Measurements from ENCODE around the gene AXL. TPM values are rescaled to one million over a fixed set of nuclear protein-coding genes. Genes with fewer than 3 reads are reported as not detected.

The AXL gene
- total RNA-seq, 1 donor from 2014 or later: 5.5 TPM

DNA sequence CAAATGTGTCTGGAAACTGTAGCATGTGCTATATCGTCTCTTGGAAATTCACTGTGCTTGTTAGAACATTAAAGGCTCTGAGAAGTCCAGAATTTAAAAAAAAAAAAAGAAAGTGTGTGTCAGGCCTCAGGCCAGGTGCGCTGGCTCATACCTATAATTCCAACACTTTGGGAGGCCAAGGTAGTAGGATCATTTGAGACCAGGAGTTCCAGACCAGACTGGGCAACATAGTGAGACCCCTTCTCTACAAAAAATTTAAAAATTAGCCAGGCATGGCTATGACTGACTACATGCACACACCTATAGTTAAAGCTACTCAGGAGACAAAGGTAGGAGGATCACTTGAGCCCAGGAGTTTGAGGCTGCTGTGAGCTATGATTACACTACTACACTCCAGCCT is 50.0 kb downstream of the AXL start:
- peaks cover 3% of the 10 kb centered on the region for H3K27me3 Mint-ChIP-seq (ENCODE audit: unreplicated experiment)
- TF ChIP-seq, protein P1, sequence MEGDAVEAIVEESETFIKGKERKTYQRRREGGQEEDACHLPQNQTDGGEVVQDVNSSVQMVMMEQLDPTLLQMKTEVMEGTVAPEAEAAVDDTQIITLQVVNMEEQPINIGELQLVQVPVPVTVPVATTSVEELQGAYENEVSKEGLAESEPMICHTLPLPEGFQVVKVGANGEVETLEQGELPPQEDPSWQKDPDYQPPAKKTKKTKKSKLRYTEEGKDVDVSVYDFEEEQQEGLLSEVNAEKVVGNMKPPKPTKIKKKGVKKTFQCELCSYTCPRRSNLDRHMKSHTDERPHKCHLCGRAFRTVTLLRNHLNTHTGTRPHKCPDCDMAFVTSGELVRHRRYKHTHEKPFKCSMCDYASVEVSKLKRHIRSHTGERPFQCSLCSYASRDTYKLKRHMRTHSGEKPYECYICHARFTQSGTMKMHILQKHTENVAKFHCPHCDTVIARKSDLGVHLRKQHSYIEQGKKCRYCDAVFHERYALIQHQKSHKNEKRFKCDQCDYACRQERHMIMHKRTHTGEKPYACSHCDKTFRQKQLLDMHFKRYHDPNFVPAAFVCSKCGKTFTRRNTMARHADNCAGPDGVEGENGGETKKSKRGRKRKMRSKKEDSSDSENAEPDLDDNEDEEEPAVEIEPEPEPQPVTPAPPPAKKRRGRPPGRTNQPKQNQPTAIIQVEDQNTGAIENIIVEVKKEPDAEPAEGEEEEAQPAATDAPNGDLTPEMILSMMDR (IDR thresholded peaks at IDR 0.05; ENCODE audit: unreplicated experiment): no peak

DNA sequence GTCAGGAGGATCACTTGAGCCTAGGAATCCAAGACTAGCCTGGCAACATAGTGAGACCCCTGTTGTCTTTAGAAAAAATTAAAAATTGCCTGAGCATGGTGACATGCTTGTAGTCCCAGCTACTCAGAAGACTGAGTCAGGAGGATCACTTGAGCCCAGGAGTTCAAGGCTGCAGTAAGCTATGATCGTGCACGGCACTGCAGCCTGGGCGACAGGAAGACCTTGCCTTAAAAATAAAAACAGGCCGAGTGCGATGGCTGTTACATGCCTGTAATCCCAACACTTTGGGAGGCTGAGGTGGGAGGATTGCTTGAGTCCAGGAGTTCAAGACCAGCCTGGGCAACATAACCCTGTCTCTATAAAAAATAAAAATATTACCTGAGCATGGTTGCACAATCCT is 50.5 kb downstream of the AXL start:
- H3K4me3 Mint-ChIP-seq (ENCODE audit: unreplicated experiment): no peak overlapping the region
- H3K27me3 Mint-ChIP-seq (ENCODE audit: unreplicated experiment): peaks cover 2% of the 10 kb centered on the region
- peaks cover 64% of the 10 kb centered on the region for H3K4me1 Mint-ChIP-seq (ENCODE audit: unreplicated experiment)
- TF ChIP-seq, protein P1 (IDR thresholded peaks at IDR 0.05; ENCODE audit: unreplicated experiment): no peak
- no peaks in the 10 kb centered on the region for H3K9me3 Mint-ChIP-seq (ENCODE audit: unreplicated experiment)
- no peak overlapping the region for H3K27ac Mint-ChIP-seq (ENCODE audit: unreplicated experiment)
- H3K36me3 Mint-ChIP-seq (ENCODE audit: low read depth, unreplicated experiment): peaks cover 64% of the 10 kb centered on the region
- DNase-seq (ENCODE audit: low spot score): no peak

More for the DNA sequence above, 50.0 kb downstream of the AXL start:
- Mint-ChIP-seq H3K4me1 (ENCODE audit: unreplicated experiment) (peaks cover 58% of the 10 kb centered on the region), H3K4me3 (ENCODE audit: unreplicated experiment) (no peak overlapping the region), H3K27ac (ENCODE audit: unreplicated experiment) (no peak overlapping the region), H3K9me3 (ENCODE audit: unreplicated experiment) (no peaks in the 10 kb centered on the region), H3K36me3 (ENCODE audit: low read depth, unreplicated experiment) (peaks cover 62% of the 10 kb centered on the region)
- no peak for DNase-seq (ENCODE audit: low spot score)

DNA sequence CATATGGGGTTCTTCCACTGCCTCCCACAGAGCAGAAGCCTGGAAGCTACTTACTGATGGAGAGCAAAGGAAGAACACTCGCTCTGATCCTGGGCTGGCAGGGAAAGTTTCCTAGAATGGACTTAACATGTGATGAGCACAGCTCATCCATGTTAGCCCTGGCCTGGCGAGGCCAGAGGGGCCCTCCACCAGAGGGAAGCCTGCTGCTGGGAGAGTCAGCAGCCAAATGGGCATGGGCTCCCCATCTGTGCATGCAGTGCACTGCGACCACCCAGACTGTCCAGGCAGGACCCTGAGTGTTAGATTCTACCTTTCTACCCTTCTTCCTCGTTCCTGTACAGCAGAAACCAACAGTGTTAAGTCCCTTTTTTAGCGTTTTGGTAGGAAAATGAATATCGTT is 54.1 kb downstream of the AXL start:
- H3K9me3 Mint-ChIP-seq (ENCODE audit: unreplicated experiment): no peaks in the 10 kb centered on the region
- H3K4me3 Mint-ChIP-seq (ENCODE audit: unreplicated experiment): peak overlapping the region; percentile 53
- peaks cover 36% of the 10 kb centered on the region for H3K4me1 Mint-ChIP-seq (ENCODE audit: unreplicated experiment)
- peaks cover 51% of the 10 kb centered on the region for H3K36me3 Mint-ChIP-seq (ENCODE audit: low read depth, unreplicated experiment)
- peaks cover 2% of the 10 kb centered on the region for H3K27me3 Mint-ChIP-seq (ENCODE audit: unreplicated experiment)
- TF ChIP-seq, protein P1 (IDR thresholded peaks at IDR 0.05; ENCODE audit: unreplicated experiment): no peak
- DNase-seq (ENCODE audit: low spot score): peak; percentile 11
- peak overlapping the region; percentile 74 for H3K27ac Mint-ChIP-seq (ENCODE audit: unreplicated experiment)

GRCh38 chr19:41274802-41275201 is 55.8 kb downstream of the AXL start:
- TF ChIP-seq, protein P1 (IDR thresholded peaks at IDR 0.05; ENCODE audit: unreplicated experiment): no peak
- Mint-ChIP-seq H3K9me3 (ENCODE audit: unreplicated experiment) (no peaks in the 10 kb centered on the region), H3K36me3 (ENCODE audit: low read depth, unreplicated experiment) (peaks cover 60% of the 10 kb centered on the region), H3K4me1 (ENCODE audit: unreplicated experiment) (peaks cover 36% of the 10 kb centered on the region), H3K4me3 (ENCODE audit: unreplicated experiment) (peak overlapping the region; percentile 61), H3K27ac (ENCODE audit: unreplicated experiment) (no peak overlapping the region), H3K27me3 (ENCODE audit: unreplicated experiment) (peaks cover 6% of the 10 kb centered on the region)
- no peak for DNase-seq (ENCODE audit: low spot score)

- peaks cover 33% of the 10 kb centered on the region for H3K4me1 Mint-ChIP-seq (ENCODE audit: unreplicated experiment)
- TF ChIP-seq, protein P1 (IDR thresholded peaks at IDR 0.05; ENCODE audit: unreplicated experiment): no peak
- no peak overlapping the region for H3K27ac Mint-ChIP-seq (ENCODE audit: unreplicated experiment)
- no peak overlapping the region for H3K4me3 Mint-ChIP-seq (ENCODE audit: unreplicated experiment)
- H3K36me3 Mint-ChIP-seq (ENCODE audit: low read depth, unreplicated experiment): peaks cover 67% of the 10 kb centered on the region
- peaks cover 6% of the 10 kb centered on the region for H3K27me3 Mint-ChIP-seq (ENCODE audit: unreplicated experiment)
- no peak for DNase-seq (ENCODE audit: low spot score)
- no peaks in the 10 kb centered on the region for H3K9me3 Mint-ChIP-seq (ENCODE audit: unreplicated experiment)
These were observed 57.2 kb downstream of the AXL start for GRCh38 chr19:41276231-41276630.
